C4-2B (cell line): Measurements from ENCODE around the gene EMP1.

Experiments
- H3K27ac ChIP-seq: fragments of 450-650 bp; 2 replicates; pipeline ENCODE4 v1.5.1; 2017
- ZFX ChIP-seq: fragments of 450-650 bp; IDR thresholded peaks from 2 replicates; pipeline ENCODE4 v1.6.1; 2017
- TF ChIP-seq, protein P1 (sequence below): fragments of 450-650 bp; conservative IDR thresholded peaks from 2 replicates; pipeline ENCODE4 v1.5.1; 2017; ENCODE audit warnings: mild to moderate bottlenecking

Gene EMP1

DNA sequence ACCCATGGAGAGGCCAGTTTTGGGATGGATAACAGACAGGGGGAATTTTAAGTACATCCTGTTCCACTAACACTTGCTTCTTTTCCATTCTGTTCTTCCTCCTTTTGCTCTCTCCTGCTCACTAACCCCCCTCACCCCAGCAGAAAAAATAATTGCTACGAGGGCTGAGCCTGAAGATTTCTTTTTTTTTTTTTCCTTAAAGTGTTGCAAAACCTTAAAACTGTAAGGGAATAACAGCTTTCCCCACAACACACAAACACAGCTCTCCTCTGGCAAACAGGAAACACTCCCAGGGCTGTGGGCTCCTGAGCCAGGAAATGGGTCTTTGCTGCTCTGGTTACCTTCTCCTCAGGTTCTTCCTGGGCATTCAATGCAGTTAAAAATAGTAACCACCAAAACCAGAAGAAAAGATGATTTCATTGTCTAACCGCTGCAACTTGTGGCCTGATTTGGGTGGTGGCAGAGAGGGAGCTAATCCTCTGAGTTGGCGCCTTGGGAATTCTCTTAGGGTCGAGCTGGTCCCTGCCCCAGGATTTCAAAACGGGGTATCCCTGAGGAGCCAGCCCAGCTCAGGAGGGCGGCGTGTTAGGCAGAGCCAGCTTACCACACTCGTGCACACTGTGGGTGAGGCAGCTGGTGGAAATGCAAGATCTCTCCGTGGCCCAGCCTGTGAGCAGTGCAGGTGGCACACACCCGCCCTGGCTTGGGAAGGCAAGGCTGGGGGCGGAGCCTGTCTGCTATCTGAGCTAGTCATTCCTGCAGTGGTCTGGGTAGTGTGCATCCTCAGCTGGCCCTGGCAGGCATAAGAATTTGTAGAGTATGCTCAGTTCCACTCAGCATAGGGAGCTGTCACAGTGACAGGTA is 17.1 kb upstream of the EMP1 start:
- H3K27ac ChIP-seq = no peak overlapping the region
- TF ChIP-seq, protein P1, sequence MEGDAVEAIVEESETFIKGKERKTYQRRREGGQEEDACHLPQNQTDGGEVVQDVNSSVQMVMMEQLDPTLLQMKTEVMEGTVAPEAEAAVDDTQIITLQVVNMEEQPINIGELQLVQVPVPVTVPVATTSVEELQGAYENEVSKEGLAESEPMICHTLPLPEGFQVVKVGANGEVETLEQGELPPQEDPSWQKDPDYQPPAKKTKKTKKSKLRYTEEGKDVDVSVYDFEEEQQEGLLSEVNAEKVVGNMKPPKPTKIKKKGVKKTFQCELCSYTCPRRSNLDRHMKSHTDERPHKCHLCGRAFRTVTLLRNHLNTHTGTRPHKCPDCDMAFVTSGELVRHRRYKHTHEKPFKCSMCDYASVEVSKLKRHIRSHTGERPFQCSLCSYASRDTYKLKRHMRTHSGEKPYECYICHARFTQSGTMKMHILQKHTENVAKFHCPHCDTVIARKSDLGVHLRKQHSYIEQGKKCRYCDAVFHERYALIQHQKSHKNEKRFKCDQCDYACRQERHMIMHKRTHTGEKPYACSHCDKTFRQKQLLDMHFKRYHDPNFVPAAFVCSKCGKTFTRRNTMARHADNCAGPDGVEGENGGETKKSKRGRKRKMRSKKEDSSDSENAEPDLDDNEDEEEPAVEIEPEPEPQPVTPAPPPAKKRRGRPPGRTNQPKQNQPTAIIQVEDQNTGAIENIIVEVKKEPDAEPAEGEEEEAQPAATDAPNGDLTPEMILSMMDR = no peak
- TF ChIP-seq ZFX = no peak

DNA sequence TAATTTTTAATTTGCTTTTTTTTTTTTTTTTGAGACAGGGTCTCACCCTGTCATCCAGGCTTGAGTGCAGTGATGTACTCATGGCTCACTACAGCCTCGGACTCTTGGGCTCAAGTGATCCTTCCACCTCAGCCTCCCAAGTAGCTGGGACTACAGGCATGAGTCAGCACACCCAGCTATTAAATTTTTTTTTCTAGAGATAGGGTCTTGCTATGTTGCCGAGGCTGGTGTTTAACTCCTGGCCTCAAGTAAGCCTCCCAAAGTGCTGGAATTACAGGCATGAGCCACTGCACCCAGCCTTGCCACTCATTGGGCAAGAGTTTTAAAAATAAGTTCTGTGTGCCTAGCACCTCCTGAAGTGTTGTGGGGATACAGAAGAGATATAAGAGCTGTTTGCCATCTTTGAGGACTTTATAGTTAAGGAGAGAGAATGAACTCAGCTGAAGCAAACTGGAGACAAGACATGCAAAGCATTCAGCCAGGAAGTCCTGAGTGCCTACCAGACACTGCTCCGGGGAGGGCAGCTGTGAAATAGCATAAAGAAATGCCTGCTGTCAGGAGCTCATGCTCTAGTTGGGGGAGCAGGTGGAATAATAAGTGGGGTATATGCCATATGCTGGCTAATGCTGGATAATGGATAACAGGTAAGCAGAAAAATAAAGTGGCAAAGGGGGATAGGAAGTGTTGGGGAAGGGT is 15.0 kb upstream of the EMP1 start:
- TF ChIP-seq, protein P1 = no peak
- no peak for TF ChIP-seq ZFX
- no peak overlapping the region for H3K27ac ChIP-seq

DNA sequence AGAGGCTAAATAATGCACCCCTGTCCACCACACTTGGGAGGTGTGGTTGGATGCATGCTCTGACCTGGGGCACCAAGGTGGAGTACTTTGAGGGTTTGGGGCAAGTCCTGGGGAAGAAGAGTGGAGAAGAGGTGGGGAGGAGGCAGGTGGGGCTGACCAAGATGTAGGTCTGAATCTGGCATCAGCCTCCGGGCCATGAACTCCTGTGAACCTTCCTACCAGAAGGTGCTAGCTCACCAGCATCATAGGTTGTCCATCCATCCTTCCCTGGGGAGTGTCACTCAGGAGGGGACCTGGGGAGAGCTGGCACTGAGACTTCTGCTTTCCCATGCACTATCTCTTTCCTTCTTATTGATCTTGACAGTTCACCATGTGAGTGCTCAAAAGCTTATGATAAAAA is 13.6 kb upstream of the EMP1 start:
- no peak for TF ChIP-seq ZFX
- TF ChIP-seq, protein P1 = no peak
- no peak overlapping the region for H3K27ac ChIP-seq

DNA sequence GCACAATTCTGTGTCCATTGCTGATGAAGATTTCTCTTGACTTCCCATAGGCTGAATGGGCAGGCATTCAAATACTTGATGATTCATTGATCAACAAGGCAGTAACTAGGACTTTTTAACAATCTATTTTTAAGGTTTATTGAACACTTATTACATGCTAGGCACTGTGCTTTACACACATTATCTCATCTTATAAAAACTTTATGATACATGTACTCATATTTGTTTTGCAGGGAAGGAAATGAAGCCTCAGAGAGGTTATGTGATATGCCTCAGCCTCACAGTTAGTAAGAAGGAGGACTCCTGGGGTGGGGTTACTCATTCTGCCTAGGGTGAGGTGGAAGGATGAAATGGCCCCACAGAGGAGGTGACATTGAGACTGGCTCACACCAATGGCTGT is 12.9 kb upstream of the EMP1 start:
- no peak overlapping the region for H3K27ac ChIP-seq
- no peak for TF ChIP-seq ZFX
- TF ChIP-seq, protein P1 = no peak

DNA sequence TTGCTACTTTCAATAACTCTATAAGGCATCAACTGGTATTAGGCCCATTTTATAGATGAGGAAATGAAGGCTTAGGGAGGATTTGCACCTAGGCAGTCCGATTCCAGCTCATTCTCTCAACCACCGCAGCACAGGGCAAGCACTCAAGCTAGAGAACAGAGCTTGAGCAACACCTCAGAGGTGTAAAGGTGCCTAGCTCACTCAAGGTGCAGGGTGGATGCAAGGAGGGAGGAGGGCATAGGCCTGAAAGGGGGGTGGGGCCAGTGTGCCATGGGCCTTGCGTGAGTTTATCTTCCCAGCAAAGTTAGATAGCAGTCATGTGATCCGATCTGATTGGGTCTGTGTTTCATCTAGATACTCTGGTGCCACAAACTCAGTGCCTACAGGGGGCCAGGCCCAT is 10.2 kb upstream of the EMP1 start:
- no peak for TF ChIP-seq ZFX
- TF ChIP-seq, protein P1 = no peak
- H3K27ac ChIP-seq = no peak overlapping the region

DNA sequence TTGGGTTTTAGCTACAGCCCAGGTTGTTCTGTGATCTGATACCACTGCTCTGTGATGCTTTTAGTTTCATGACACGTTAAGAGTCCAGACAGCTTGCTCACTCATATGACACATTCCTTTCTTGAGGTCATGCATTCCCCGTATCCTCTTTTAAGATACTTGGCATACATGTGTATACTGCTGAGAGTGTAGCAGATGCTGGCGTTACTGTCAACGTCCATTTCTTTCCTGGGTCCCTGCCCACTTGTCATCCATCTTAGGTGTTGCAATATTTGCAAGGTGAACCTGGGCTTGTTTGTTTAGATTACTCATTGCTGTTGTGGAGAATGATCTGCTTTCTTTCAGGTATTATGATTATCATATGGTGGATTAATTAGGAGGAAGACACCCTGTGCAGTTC is 9.1 kb upstream of the EMP1 start:
- peak overlapping the region; percentile 16; the same call in 1 of the 2 replicates for H3K27ac ChIP-seq
- TF ChIP-seq ZFX = no peak
- TF ChIP-seq, protein P1 = no peak

DNA sequence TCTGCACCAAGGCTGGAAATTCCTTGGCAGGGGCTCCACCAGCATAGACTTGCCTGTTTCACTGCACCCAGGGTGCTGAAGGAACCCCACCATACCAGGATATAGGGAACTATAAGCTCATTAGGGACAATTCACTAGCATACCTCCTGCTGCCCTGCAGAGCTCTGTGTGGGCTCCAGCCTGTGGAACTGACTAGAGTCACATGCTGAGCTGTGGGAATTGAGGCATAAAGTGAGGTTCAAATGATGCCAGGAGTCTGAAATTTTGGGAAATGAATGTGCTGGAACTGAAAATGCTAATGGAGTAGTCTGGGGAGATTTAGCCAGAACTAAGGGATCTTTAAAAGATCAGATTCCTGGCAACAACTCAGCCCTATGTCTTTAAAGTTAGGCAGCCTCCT is 7.3 kb upstream of the EMP1 start:
- no peak overlapping the region for H3K27ac ChIP-seq
- TF ChIP-seq, protein P1 = no peak
- no peak for TF ChIP-seq ZFX
